NB4 (cell line): Measurements from ENCODE around the gene SLC35G6.

Experiments used
- POLR2A ChIP-seq: IDR thresholded peaks from 2 replicates; pipeline ENCODE4 v1.6.1; 2011; ENCODE audit warnings: mild to moderate bottlenecking; ENCODE audit not compliant: insufficient read length; ENCODE audit errors: extremely low read depth
- TF ChIP-seq, protein P1 (sequence below): IDR thresholded peaks from one replicate; pipeline ENCODE4 v1.5.1; 2012; ENCODE audit warnings: low read depth, low read length

DNA sequence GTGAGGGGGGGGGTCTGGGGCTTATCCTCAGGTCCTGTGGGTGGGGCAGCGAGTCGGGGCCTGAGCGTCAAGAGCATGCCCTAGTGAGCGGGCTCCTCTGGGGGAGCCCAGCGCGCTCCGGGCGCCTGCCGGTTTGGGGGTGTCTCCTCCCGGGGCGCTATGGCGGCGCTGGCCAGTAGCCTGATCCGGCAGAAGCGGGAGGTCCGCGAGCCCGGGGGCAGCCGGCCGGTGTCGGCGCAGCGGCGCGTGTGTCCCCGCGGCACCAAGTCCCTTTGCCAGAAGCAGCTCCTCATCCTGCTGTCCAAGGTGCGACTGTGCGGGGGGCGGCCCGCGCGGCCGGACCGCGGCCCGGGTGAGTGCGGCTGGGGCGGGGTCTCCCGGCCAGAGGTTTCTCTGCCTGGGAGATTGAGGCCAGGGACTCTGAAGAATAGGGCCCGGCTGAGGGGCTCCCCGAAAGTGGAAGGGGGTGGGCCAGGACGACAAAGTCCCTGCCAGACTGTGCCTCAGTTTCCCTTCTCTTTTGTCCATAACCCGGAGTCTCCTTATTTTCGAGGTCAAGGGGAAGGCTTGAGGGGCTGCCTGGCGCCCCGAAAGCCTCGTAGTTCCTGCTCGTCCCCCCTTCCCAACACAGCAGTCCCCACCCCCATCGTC is 41.7 kb upstream of the SLC35G6 start, which contains the start of gene FGF11:
- TF ChIP-seq, protein P1, sequence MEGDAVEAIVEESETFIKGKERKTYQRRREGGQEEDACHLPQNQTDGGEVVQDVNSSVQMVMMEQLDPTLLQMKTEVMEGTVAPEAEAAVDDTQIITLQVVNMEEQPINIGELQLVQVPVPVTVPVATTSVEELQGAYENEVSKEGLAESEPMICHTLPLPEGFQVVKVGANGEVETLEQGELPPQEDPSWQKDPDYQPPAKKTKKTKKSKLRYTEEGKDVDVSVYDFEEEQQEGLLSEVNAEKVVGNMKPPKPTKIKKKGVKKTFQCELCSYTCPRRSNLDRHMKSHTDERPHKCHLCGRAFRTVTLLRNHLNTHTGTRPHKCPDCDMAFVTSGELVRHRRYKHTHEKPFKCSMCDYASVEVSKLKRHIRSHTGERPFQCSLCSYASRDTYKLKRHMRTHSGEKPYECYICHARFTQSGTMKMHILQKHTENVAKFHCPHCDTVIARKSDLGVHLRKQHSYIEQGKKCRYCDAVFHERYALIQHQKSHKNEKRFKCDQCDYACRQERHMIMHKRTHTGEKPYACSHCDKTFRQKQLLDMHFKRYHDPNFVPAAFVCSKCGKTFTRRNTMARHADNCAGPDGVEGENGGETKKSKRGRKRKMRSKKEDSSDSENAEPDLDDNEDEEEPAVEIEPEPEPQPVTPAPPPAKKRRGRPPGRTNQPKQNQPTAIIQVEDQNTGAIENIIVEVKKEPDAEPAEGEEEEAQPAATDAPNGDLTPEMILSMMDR = no peak
- TF ChIP-seq POLR2A = no peak
